AG04449 (cell line): ENCODE measurements around the gene ENTPD8.
A peak's percentile ranks its signal among the peaks of the same experiment; 100 is the strongest.

Experiments used
- CTCF ChIA-PET: fragments of 350-600 bp; formaldehyde crosslinking; extraction: SDS; loops from one replicate; lab custom pipeline; 2021; ENCODE audit warnings: antibody characterized with exemption; lab: Yijun Ruan, JAX
- POLR2A ChIA-PET: fragments of 400-600, 350-600 bp; formaldehyde crosslinking; extraction: SDS; loops from one replicate; lab custom pipeline; 2020; ENCODE audit warnings: antibody characterized with exemption, inconsistent platforms; lab: Yijun Ruan, JAX
- DNase-seq: peaks from one replicate; pipeline ENCODE4 v3.0.0-alpha.2; 2010; ENCODE audit warnings: low read depth, low spot score
- H3K4me3 ChIP-seq: 2 replicates; pipeline ENCODE4 v1.5.1; 2011; ENCODE audit warnings: low read depth, mild to moderate bottlenecking, control low read depth, low read length
- TF ChIP-seq, protein P1 (sequence below): IDR thresholded peaks from one replicate; pipeline ENCODE4 v1.5.1; 2011; ENCODE audit warnings: mild to moderate bottlenecking, moderate library complexity, low read length, control low read depth, inconsistent platforms; ENCODE audit not compliant: insufficient read depth; ENCODE audit errors: missing control alignments

Gene ENTPD8

DNA sequence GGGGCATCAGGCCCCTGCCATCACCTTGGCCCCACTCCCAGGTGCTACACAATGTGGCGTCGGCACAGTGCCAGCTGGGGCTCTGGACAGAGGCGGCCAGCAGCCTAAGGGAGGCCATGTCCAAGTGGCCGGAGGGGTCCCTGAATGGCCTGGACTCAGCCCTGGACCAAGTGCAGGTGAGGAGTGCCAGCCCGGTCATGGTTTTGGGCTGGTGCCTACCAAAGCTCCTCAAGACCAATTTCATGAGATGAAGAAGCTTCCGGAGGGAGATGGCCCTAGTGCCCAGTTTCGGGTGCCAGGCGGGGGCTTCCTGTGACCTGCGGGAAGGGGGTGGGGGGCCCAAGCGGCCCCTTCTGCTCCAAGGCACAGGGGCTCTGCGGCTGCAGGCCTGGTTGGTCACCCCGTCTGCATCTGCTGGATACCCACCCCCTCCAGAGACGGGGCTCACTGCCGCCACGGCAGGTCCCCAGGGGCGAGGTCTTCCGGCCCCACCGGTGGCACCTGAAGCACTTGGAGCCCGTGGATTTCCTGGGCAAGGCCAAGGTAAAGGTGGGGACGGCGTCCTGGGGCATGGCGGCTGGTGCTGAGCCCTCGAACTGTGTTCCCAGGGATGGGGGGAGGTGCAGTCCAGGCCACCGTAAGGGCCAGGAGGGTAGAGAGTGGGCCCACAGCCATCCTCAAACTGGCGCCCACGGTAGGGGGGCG lies 12.2 kb downstream of the ENTPD8 start:
- TF ChIP-seq, protein P1, sequence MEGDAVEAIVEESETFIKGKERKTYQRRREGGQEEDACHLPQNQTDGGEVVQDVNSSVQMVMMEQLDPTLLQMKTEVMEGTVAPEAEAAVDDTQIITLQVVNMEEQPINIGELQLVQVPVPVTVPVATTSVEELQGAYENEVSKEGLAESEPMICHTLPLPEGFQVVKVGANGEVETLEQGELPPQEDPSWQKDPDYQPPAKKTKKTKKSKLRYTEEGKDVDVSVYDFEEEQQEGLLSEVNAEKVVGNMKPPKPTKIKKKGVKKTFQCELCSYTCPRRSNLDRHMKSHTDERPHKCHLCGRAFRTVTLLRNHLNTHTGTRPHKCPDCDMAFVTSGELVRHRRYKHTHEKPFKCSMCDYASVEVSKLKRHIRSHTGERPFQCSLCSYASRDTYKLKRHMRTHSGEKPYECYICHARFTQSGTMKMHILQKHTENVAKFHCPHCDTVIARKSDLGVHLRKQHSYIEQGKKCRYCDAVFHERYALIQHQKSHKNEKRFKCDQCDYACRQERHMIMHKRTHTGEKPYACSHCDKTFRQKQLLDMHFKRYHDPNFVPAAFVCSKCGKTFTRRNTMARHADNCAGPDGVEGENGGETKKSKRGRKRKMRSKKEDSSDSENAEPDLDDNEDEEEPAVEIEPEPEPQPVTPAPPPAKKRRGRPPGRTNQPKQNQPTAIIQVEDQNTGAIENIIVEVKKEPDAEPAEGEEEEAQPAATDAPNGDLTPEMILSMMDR = no peak
- no peak overlapping the region for H3K4me3 ChIP-seq
- CTCF ChIA-PET = no interaction called here
- no peak for DNase-seq
- POLR2A ChIA-PET = no interaction called here

DNA sequence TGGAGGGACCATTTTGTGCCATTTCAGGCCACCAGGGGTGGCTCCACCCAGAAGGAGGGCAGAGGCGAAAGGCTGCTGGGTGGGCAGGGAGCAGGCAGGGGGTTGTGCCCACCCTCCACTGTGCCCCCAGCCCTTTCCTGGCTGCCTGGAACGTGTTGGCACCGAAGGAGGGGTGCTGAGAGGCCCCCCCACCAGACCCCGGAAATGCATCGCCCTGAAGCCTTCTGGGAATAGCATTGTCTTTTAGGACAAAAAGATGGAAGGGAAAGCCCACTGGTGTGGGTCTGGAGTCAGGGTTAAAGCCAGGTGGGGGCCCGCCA lies 12.9 kb downstream of the ENTPD8 start:
- DNase-seq = no peak
- TF ChIP-seq, protein P1 = no peak
- CTCF ChIA-PET = no interaction called here

DNA sequence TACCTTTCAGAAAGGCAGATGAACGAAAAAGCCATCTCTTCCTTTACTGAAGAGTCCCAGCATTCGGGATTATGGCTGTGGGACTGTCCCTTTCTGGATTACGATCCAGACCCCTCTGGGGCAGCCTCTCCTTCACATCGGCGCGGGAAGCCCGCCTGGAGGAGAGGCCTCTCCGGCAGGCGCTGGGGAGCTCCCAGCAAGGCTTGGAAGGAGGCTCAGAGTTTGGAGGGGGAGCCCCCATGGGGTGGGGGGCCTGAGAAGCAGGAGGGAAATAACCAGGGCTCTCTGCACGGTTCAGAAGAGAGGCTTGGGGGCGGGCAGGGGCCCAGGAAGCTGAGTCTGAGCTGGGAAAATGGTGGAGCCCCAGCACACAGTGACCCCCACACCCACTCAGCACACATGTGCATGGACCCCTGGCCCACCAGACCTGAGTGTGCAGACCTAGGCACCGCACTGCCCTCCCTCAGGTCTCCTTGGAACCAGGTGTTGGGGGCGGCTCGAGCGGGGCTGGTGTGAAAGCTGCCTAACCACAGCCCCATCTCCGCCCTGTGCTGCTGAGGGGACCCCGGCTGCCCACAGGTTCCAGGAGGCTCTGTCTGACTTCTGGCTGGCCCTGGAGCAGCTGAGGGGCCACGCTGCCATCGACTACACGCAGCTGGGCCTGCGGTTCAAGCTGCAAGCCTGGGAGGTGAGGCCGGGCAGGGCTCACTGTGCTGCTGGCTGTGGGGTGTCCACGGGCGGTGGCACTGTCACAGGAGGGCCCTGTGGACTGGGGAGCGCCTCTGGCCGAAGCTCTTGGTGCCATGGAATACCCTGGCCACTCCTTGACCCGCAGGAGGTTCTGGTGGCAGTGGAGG lies 13.5 kb downstream of the ENTPD8 start:
- no peak for DNase-seq
- no peak overlapping the region for H3K4me3 ChIP-seq
- TF ChIP-seq, protein P1 = no peak
- CTCF ChIA-PET = interaction anchor here (0.6 to 0.7 kb wide), 2 partner anchors 16 to 165 kb away, joined by 3 read pairs; no protein-coding TSS in a partner anchor
- POLR2A ChIA-PET = no interaction called here

More for the DNA sequence above, 12.9 kb downstream of the ENTPD8 start:
- H3K4me3 ChIP-seq = no peak overlapping the region
- POLR2A ChIA-PET = no interaction called here

DNA sequence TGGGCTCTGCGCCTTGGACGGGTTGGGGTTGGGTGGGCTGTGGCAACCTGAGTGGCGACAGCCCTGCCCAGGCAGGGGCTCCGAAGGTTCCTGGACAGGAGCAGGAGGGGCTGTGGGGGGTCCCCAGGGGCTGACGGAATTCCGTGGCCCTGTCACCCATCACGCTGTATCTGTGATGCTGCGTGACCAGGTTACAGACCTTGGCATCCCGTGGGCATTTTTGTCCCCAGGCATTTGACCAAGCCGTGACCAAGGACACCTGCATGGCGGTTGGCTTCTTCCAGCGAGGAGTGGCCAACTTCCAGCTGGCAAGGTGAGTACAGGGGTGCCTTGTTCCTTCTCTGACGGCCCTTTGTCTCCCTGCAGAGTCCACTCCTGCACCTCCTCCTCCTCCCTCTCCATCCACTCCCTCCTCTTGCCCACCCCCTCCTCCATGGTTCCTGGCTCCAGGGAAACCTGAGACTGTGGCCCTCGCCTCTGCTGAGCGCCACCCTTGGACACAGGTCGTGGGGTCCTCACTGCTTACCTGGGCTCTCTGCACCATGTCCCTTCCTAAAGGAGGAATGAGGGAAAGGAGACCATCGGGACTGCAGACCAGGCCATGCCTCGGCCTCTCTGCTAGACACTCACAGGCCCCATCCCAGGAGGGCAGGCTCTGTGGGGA lies 15.0 kb downstream of the ENTPD8 start:
- POLR2A ChIA-PET = no interaction called here
- CTCF ChIA-PET = interaction anchor here (3.6 kb wide), 1 partner anchor 29 kb away, joined by 25 read pairs; no protein-coding TSS in a partner anchor
- TF ChIP-seq, protein P1 = no peak
- no peak for DNase-seq
- H3K4me3 ChIP-seq = no peak overlapping the region

DNA sequence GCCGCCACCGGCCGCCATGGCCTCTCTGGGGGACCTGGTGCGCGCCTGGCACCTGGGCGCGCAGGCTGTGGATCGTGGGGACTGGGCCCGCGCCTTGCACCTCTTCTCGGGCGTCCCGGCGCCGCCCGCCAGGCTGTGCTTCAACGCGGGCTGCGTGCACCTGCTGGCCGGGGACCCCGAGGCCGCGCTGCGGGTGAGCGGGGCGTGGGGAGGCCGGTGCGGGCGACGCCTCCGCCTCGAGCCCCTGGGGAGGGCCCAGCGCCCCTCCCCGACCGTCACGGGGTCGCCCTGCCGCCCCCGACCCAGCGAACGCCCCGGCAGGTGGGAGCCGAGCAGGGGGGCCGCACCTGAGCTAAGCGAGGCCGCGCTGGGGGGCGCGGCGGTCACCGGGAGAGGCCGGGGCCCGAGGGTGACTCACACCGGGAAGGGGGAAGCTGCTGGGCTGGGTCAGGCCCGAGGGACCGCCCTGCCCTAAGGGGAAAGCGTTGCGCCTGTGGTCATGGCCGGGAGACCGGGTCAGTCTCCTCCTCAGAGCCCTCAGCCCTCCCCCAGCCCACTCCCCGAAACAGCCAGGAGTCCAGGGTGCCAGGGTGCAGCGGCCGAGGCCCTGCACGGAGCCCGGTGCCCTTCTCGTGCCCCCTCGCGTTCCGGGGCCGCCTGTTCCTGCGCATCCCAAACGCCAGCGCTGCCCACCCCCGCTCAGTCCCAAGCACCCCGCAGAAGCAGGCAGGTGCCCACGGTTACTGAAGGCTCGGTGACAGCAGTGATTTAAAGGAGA lies 17.5 kb downstream of the ENTPD8 start:
- peak overlapping the region; percentile 72 for H3K4me3 ChIP-seq
- POLR2A ChIA-PET = interaction anchor here (0.6 to 0.9 kb wide), 7 partner anchors 8 to 183 kb away, joined by 3 to 6 read pairs (median 3); partner anchors contain the start of gene TUBB4B
- no peak for DNase-seq
- TF ChIP-seq, protein P1 = no peak
- CTCF ChIA-PET = interaction anchor here (0.8 to 4.0 kb wide), 17 partner anchors 9 to 187 kb away, joined by 3 to 41 read pairs (median 6); partner anchors contain the start of gene TOR4A
